H9 (cell line): ENCODE data around the gene CALN1. TPM values are rescaled to one million over a fixed set of nuclear protein-coding genes. Genes with fewer than 3 reads are reported as not detected.

Source experiments
- DNase-seq: peaks from one replicate; pipeline ENCODE4 v3.0.0-alpha.2; 2017
- H2AFZ ChIP-seq: one replicate; pipeline ENCODE4 v1.6.1; 2013; ENCODE audit warnings: mild to moderate bottlenecking, low read length, control low read depth, moderate library complexity
- H2AK5ac ChIP-seq: 2 replicates; pipeline ENCODE4 v1.6.1; 2013; ENCODE audit warnings: low read length, control low read depth, mixed read lengths; ENCODE audit not compliant: insufficient read length
- H2BK120ac ChIP-seq: one replicate; pipeline ENCODE4 v1.6.1; 2013; ENCODE audit warnings: low read depth, mild to moderate bottlenecking, low read length, control low read depth, inconsistent platforms; ENCODE audit not compliant: poor library complexity, severe bottlenecking
- H2BK12ac ChIP-seq: 2 replicates; pipeline ENCODE4 v1.6.1; 2013; ENCODE audit warnings: low read length, control low read depth, mixed read lengths, low read depth; ENCODE audit not compliant: insufficient read length
- H2BK15ac ChIP-seq: 2 replicates; pipeline ENCODE4 v1.6.1; 2013; ENCODE audit warnings: low read depth, low read length, control low read depth
- H2BK20ac ChIP-seq: one replicate; pipeline ENCODE4 v1.6.1; 2013; ENCODE audit warnings: low read depth, mild to moderate bottlenecking, low read length, control low read depth, inconsistent platforms; ENCODE audit not compliant: poor library complexity, severe bottlenecking
- H2BK5ac ChIP-seq: 2 replicates; pipeline ENCODE4 v1.6.1; 2013; ENCODE audit warnings: low read length, control low read depth, mixed read lengths; ENCODE audit not compliant: insufficient read length
- H3K14ac ChIP-seq: 2 replicates; pipeline ENCODE4 v1.6.1; 2013; ENCODE audit warnings: low read length, control low read depth; ENCODE audit not compliant: insufficient read depth
- H3K18ac ChIP-seq: 2 replicates; pipeline ENCODE4 v1.6.1; 2013; ENCODE audit warnings: low read depth, mild to moderate bottlenecking, mixed read lengths, low read length, control low read depth; ENCODE audit not compliant: insufficient read length
- H3K23ac ChIP-seq: 2 replicates; pipeline ENCODE4 v1.6.1; 2013; ENCODE audit warnings: low read length, control low read depth, mixed read lengths, low read depth; ENCODE audit not compliant: insufficient read length
- H3K23me2 ChIP-seq: 2 replicates; pipeline ENCODE4 v1.6.1; 2013; ENCODE audit warnings: low read depth, mild to moderate bottlenecking, mixed read lengths, low read length, control low read depth; ENCODE audit not compliant: insufficient read length, poor library complexity, severe bottlenecking
- H3K27ac ChIP-seq: 2 replicates; pipeline ENCODE4 v1.5.1; 2013; ENCODE audit warnings: low read length, control low read depth, mixed read lengths, low read depth; ENCODE audit not compliant: insufficient read length
- H3K27me3 ChIP-seq: 2 replicates; pipeline ENCODE4 v1.6.1; 2013; ENCODE audit warnings: low read length, control low read depth, inconsistent platforms; ENCODE audit not compliant: insufficient read depth
- H3K4ac ChIP-seq: 2 replicates; pipeline ENCODE4 v1.6.1; 2013; ENCODE audit warnings: low read depth, mild to moderate bottlenecking, control low read depth, inconsistent platforms, low read length, moderate library complexity
- H3K4me1 ChIP-seq: 2 replicates; pipeline ENCODE4 v1.6.1; 2013; ENCODE audit warnings: low read length, control low read depth, inconsistent platforms; ENCODE audit not compliant: insufficient read depth
- H3K4me2 ChIP-seq: 2 replicates; pipeline ENCODE4 v1.6.1; 2013; ENCODE audit warnings: low read length, control low read depth, mixed read lengths; ENCODE audit not compliant: insufficient read length, insufficient read depth
- H3K56ac ChIP-seq: 2 replicates; pipeline ENCODE4 v1.6.1; 2013; ENCODE audit warnings: low read depth, mild to moderate bottlenecking, mixed read lengths, low read length, control low read depth; ENCODE audit not compliant: insufficient read length
- H3K79me1 ChIP-seq: 2 replicates; pipeline ENCODE4 v1.6.1; 2013; ENCODE audit warnings: low read depth, mild to moderate bottlenecking, moderate library complexity, low read length, control low read depth, inconsistent platforms; ENCODE audit not compliant: insufficient read depth, poor library complexity, severe bottlenecking
- H3K79me2 ChIP-seq: 2 replicates; pipeline ENCODE4 v1.6.1; 2013; ENCODE audit warnings: low read length, control low read depth, inconsistent platforms; ENCODE audit not compliant: insufficient read depth
- H3K9ac ChIP-seq: 2 replicates; pipeline ENCODE4 v1.6.1; 2013; ENCODE audit warnings: low read length, control low read depth, mixed read lengths; ENCODE audit not compliant: insufficient read length; ENCODE audit errors: extremely low read depth
- H3K9me3 ChIP-seq: one replicate; pipeline ENCODE4 v1.6.1; 2013; ENCODE audit warnings: low read depth, low read length, inconsistent platforms; ENCODE audit not compliant: control insufficient read depth
- H3T11ph ChIP-seq: one replicate; pipeline ENCODE4 v1.6.1; 2013; ENCODE audit warnings: mild to moderate bottlenecking, low read length, control low read depth, inconsistent platforms
- H4K20me1 ChIP-seq: one replicate; pipeline ENCODE4 v1.6.1; 2013; ENCODE audit not compliant: control insufficient read depth, insufficient read length, insufficient read depth
- H4K5ac ChIP-seq: 2 replicates; pipeline ENCODE4 v1.6.1; 2013; ENCODE audit warnings: low read depth, mild to moderate bottlenecking, mixed read lengths, low read length, control low read depth; ENCODE audit not compliant: insufficient read length
- H4K8ac ChIP-seq: replicated peaks from 2 replicates; pipeline ENCODE4 v1.6.1; 2013; ENCODE audit warnings: low read length, control low read depth, mixed read lengths, low read depth; ENCODE audit not compliant: insufficient read length
- H4K91ac ChIP-seq: 2 replicates; pipeline ENCODE4 v1.6.1; 2013; ENCODE audit warnings: low read depth, mild to moderate bottlenecking, moderate library complexity, mixed read lengths, low read length, control low read depth; ENCODE audit not compliant: insufficient read length
- H3K27ac Mint-ChIP-seq, 3 experiments: 2 replicates in 2 of 3; 3 replicates in 1 of 3; pipeline ENCODE4 v1.8.0; 2020 to 2021; ENCODE audit warnings: mixed read lengths in 3 of 3, mild to moderate bottlenecking in 1 of 3, moderate library complexity in 1 of 3
- H3K27me3 Mint-ChIP-seq: 2 replicates; pipeline ENCODE4 v1.8.0; 2021; ENCODE audit warnings: low read depth, mild to moderate bottlenecking, moderate library complexity, mixed read lengths
- H3K36me3 Mint-ChIP-seq, 3 experiments: 2 replicates in 2 of 3; 3 replicates in 1 of 3; pipeline ENCODE4 v1.8.0; 2020 to 2021; ENCODE audit warnings: low read depth in 3 of 3, mixed read lengths in 3 of 3; ENCODE audit not compliant: insufficient read depth in 1 of 3
- H3K4me1 Mint-ChIP-seq, 2 experiments: 2 replicates each; pipeline ENCODE4 v1.8.0; 2020; ENCODE audit warnings: mixed read lengths in 2 of 2
- H3K4me3 Mint-ChIP-seq, 2 experiments: 2 replicates in 1 of 2; 3 replicates in 1 of 2; pipeline ENCODE4 v1.8.0; 2020 to 2021; ENCODE audit warnings: mild to moderate bottlenecking in 2 of 2, mixed read lengths in 2 of 2, moderate library complexity in 1 of 2
- H3K9me3 Mint-ChIP-seq, 2 experiments: 2 replicates in 1 of 2; 3 replicates in 1 of 2; pipeline ENCODE4 v1.8.0; 2020; ENCODE audit warnings: mild to moderate bottlenecking in 2 of 2, mixed read lengths in 2 of 2, moderate library complexity in 1 of 2
- CTCF ChIP-seq: fragments of 200-600 bp; sonication (generic); conservative IDR thresholded peaks from 3 replicates; pipeline ENCODE4 v1.8.0; 2021; ENCODE audit warnings: antibody characterized with exemption, mild to moderate bottlenecking
- WGBS: extraction: QIAGEN DNeasy Blood & Tissue Kit; methylation state at CpG from one replicate; pipeline ENCODE4 v1.1.7; 2013; ENCODE audit warnings: missing lambda C conversion rate, low lambda C conversion rate, mixed read lengths; ENCODE audit not compliant: insufficient read length; ENCODE audit errors: extremely low coverage; 5-methylcytosine and 5-hydroxymethylcytosine counted together
- total RNA-seq: library from RNA; stranded (reverse); gene quantifications from 2 replicates; pipeline ENCODE4 v1.2.1, GENCODE V29; 2021

Gene CALN1
- total RNA-seq, 1 experiment from 2014 or later = 2.8 TPM

DNA sequence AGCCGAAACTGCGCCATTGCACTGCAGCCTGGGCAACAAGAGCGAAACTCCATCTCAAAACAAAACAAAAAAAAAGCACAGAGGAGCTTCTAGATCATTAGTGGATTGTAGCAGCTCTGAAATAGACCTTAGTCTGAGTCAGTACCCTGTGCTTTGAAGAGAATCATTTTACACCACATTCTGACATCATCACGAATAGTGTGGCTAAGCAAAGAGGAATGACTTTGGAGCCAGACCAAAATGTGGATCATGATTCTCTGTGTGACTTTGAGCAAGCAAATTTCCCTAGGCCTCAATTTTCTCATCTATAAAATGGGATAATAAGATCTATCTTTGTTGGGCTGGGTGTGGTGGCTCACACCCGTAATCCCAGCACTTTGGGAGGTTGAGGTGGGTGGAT, 618.9 kb downstream of the CALN1 start:
- Histone ChIP-seq H3K14ac (no peak overlapping the region), H3K27me3 (no peaks in the 10 kb centered on the region), H3K79me2 (no peaks in the 10 kb centered on the region), H3K9ac (no peak overlapping the region), H3K4ac (no peak overlapping the region), H2BK12ac (no peak overlapping the region), H4K8ac (no peak overlapping the region), H2BK20ac (no peak overlapping the region), H3K4me2 (no peak overlapping the region), H2BK15ac (no peak overlapping the region), H3T11ph (no peak overlapping the region), H2BK5ac (no peak overlapping the region), H3K23ac (no peak overlapping the region), H3K9me3 (peaks cover 2% of the 10 kb centered on the region), H3K56ac (no peak overlapping the region), H4K20me1 (no peaks in the 10 kb centered on the region), H3K18ac (no peak overlapping the region), H4K91ac (no peak overlapping the region), H3K23me2 (no peaks in the 10 kb centered on the region), H4K5ac (no peak overlapping the region), H2BK120ac (no peak overlapping the region), H3K79me1 (no peaks in the 10 kb centered on the region), H2AFZ (no peak overlapping the region), H2AK5ac (no peak overlapping the region), H3K4me1 (no peaks in the 10 kb centered on the region), H3K27ac (no peak overlapping the region)
- Mint-ChIP-seq H3K9me3 (peaks cover 3 to 7% of the 10 kb centered on the region in 2 experiments; a peak in 4 of 5 replicates), H3K4me1 (no peaks in the 10 kb centered on the region), H3K27me3 (peaks cover 5% of the 10 kb centered on the region), H3K27ac (no peak overlapping the region), H3K36me3 (peaks cover 0 to 2% (median 2%) of the 10 kb centered on the region in 3 experiments; a peak in 4 of 7 replicates), H3K4me3 (no peak overlapping the region)
- no peak for TF ChIP-seq CTCF
- WGBS = no CpG with 5 or more reads among the region's 5 CpGs
- no peak for DNase-seq
